ENCODE data around the gene CELSR2. TPM values are rescaled to one million over a fixed set of nuclear protein-coding genes. Genes with fewer than 3 reads are reported as not detected.

Gene CELSR2
- total RNA-seq, 4 donors from 2014 or later = 0.26 to 9.6 (median 5.4) TPM

DNA sequence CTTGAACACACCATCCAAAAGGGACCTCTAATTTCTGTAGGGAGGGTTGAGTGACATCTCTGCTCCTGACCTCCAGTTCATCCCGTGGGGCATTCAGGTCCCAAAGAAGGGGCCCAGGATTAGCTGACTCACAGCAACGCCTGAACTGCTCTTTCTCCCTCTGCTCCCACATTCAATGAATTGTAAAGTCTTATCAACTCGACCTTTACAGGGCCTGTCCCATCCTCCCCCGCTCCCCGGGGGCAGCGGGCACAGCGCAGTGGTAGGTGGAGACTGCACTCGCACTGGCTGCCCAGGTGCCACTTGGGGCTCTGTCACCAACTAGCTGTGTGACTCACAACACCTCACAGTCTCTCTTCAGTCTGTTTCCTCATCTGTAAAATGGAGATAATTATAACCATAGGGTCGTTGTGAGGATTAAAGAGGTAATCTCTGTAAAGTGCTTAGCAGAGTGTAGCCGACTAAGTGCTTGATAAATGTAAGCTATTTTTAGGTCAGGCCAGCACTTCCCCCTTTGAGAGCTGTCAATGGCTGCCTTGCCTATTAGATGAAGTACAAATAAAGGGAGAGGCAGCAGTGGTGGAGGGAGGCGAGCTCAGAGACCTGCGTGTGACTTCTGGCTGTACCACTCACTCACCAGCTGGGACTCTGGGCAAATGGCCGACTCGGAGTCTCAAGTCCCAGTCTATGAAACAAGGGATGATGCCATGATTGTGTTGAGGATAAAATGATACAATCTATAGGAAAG lies 58.1 kb downstream of the CELSR2 start:
- Histone ChIP-seq H3K27ac (no peak overlapping the region), H3K4me3 (no peak overlapping the region), H3K9me3 (no peaks in the 10 kb centered on the region), H3K27me3 (no peaks in the 10 kb centered on the region), H3K4me1 (no peaks in the 10 kb centered on the region), H3K36me3 (no peaks in the 10 kb centered on the region)
- no peak for DNase-seq
- intact Hi-C loops (cut with DNase I; ENCODE audit: low total_unique reads) = no loop called here
- no peak for TF ChIP-seq POLR2A (IDR thresholded peaks at IDR 0.05)
- TF ChIP-seq, protein P1, sequence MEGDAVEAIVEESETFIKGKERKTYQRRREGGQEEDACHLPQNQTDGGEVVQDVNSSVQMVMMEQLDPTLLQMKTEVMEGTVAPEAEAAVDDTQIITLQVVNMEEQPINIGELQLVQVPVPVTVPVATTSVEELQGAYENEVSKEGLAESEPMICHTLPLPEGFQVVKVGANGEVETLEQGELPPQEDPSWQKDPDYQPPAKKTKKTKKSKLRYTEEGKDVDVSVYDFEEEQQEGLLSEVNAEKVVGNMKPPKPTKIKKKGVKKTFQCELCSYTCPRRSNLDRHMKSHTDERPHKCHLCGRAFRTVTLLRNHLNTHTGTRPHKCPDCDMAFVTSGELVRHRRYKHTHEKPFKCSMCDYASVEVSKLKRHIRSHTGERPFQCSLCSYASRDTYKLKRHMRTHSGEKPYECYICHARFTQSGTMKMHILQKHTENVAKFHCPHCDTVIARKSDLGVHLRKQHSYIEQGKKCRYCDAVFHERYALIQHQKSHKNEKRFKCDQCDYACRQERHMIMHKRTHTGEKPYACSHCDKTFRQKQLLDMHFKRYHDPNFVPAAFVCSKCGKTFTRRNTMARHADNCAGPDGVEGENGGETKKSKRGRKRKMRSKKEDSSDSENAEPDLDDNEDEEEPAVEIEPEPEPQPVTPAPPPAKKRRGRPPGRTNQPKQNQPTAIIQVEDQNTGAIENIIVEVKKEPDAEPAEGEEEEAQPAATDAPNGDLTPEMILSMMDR (IDR thresholded peaks at IDR 0.05) = no peak

DNA sequence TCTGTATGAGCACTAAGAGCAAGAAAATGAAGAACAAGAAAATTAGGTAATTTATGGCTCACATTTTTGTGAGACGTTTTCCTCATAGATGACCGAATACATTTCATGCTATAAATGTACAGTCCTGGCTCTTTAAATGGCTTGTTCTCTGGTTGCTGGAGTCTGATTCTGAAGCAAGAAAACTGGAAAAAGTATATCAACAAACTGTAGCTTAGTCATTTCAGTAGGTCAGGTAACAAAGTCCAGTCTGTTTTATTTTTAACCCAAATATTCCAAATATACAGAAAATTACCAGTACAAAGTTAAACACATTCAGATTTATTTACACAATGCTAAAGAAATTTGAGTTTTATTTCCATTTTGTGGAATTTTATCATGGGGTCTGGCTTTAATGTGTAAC lies 60.0 kb downstream of the CELSR2 start:
- no peaks in the 10 kb centered on the region for H3K36me3 ChIP-seq
- H3K9me3 ChIP-seq = no peaks in the 10 kb centered on the region
- TF ChIP-seq POLR2A (IDR thresholded peaks at IDR 0.05) = no peak
- TF ChIP-seq, protein P1 (IDR thresholded peaks at IDR 0.05) = no peak
- intact Hi-C loops (cut with DNase I; ENCODE audit: low total_unique reads) = no loop called here
- no peak overlapping the region for H3K27ac ChIP-seq
- H3K27me3 ChIP-seq = no peaks in the 10 kb centered on the region
- no peaks in the 10 kb centered on the region for H3K4me1 ChIP-seq
- H3K4me3 ChIP-seq = no peak overlapping the region
- no peak for DNase-seq

DNA sequence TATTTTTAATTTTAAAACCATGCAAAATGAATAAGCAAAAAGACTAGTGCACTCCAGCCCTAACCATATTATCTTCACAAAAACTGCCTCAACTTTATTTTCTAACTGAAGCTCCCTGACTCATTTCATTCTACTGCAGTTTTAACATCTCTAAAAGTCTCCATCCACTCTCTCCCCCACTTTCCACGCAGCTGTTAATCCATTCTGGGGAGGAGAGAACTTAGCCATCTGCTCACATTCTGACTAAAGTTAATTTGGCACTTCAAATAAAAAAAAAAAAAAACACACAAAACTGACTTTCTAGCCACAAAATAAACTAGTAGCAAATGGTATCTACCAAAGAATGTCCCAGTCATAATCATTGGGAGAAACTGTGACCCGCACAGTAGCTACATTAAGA lies 62.9 kb downstream of the CELSR2 start:
- Histone ChIP-seq H3K36me3 (no peaks in the 10 kb centered on the region), H3K9me3 (no peaks in the 10 kb centered on the region), H3K27ac (no peak overlapping the region), H3K4me1 (no peaks in the 10 kb centered on the region), H3K27me3 (no peaks in the 10 kb centered on the region), H3K4me3 (no peak overlapping the region)
- intact Hi-C loops (cut with DNase I; ENCODE audit: low total_unique reads) = no loop called here
- DNase-seq = no peak
- TF ChIP-seq POLR2A (IDR thresholded peaks at IDR 0.05) = no peak
- TF ChIP-seq, protein P1 (IDR thresholded peaks at IDR 0.05) = no peak

DNA sequence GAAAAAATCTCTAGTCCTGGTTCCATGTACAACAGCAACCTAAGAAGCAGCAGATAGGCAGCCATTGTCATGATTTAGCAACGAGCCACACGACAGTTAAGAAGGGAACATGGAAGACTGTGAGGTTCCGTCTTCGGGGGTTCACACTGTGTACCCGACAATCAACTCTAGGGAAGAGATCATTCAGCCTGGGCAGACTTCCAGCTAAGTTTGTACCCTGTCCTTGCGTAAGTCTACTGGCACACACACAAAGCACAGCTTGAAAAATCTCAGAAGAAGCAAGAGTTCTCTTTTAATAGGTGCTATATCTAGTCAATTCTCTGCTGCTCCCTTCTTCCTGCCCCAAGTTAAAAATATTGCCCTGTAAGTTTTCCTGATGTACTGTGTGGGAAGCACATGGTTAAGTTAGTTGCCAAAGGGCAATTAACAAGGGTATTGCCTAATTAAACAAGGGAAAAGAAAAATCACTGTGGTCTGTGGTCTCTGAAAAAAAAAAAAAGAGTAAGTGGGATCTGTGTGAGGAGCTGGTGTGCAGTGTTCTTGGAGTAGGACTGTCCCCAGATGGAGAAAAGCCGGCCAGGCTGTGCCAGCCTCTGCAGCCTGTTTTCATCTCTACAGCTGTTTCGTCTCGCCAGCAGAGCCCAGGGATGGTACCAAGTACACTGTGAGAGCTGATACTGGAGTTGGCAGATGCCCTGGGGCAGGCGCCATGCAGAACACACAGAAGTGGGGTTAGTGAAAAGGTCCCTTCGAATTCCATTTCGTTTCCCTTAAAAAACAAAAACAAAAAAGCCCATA lies 63.8 kb downstream of the CELSR2 start:
- Histone ChIP-seq H3K27ac (no peak overlapping the region), H3K9me3 (no peaks in the 10 kb centered on the region), H3K4me1 (no peaks in the 10 kb centered on the region), H3K27me3 (no peaks in the 10 kb centered on the region), H3K36me3 (no peaks in the 10 kb centered on the region), H3K4me3 (no peak overlapping the region)
- TF ChIP-seq, protein P1 (IDR thresholded peaks at IDR 0.05) = no peak
- TF ChIP-seq POLR2A (IDR thresholded peaks at IDR 0.05) = no peak
- intact Hi-C loops (cut with DNase I; ENCODE audit: low total_unique reads) = no loop called here
- no peak for DNase-seq

DNA sequence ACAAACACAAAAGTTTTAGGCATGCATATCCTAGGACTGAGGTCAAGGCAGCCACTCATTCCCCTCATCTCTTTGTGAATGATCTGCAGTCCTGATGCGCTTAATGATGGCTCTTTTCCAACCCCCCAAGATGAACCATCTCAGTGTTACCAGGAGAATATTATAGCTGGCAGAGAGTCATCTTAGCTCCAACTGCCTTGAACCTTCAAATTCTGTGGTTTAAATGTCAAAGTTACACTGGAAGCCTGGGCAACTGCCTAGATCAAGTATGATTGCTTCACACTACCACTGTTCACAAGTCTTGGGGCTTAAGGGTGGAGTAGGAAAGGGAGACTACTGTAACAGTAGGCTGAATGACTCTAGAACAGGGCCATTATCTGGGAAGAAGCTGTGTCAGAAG lies 65.5 kb downstream of the CELSR2 start:
- no peak for DNase-seq
- Histone ChIP-seq H3K36me3 (no peaks in the 10 kb centered on the region), H3K27me3 (no peaks in the 10 kb centered on the region), H3K9me3 (no peaks in the 10 kb centered on the region), H3K4me3 (no peak overlapping the region), H3K27ac (no peak overlapping the region), H3K4me1 (no peaks in the 10 kb centered on the region)
- intact Hi-C loops (cut with DNase I; ENCODE audit: low total_unique reads) = no loop called here
- TF ChIP-seq, protein P1 (IDR thresholded peaks at IDR 0.05) = no peak
- TF ChIP-seq POLR2A (IDR thresholded peaks at IDR 0.05) = no peak

Measured in uterus (tissue), 4 donors.